ENCODE results near the gene GRIK3. TPM values are rescaled to one million over a fixed set of nuclear protein-coding genes. Genes with fewer than 3 reads are reported as not detected.

Gene GRIK3
- polyA plus RNA-seq, 1 donor (not counting 4 experiments of a cell fraction or from before 2014, with no cell fraction given): not detected

DNA sequence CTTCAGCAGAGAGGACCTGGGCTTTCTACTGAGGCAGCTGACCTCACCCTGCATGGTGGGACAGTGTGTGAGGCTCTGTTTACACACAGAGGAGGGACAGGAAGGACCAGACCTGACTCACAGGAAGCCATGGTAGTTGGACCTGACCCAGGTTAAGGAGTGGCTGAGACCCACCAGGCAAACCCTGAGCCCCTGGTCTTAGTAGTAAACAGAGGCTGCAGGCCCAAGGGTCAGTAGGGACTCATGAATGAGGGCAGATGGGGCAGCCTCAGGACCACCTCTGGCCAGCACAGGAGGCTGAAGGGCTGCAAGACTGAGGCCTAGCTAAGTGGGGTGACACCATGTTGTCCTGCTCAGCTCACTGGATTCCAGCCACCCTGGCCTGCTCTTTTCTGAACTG, 273.2 kb downstream of the GRIK3 start:
- H3K4me2 ChIP-seq (ENCODE audit: control insufficient read depth, extremely low read depth, insufficient read depth, low read depth, low read length): no peak overlapping the region
- TF ChIP-seq, protein P1, sequence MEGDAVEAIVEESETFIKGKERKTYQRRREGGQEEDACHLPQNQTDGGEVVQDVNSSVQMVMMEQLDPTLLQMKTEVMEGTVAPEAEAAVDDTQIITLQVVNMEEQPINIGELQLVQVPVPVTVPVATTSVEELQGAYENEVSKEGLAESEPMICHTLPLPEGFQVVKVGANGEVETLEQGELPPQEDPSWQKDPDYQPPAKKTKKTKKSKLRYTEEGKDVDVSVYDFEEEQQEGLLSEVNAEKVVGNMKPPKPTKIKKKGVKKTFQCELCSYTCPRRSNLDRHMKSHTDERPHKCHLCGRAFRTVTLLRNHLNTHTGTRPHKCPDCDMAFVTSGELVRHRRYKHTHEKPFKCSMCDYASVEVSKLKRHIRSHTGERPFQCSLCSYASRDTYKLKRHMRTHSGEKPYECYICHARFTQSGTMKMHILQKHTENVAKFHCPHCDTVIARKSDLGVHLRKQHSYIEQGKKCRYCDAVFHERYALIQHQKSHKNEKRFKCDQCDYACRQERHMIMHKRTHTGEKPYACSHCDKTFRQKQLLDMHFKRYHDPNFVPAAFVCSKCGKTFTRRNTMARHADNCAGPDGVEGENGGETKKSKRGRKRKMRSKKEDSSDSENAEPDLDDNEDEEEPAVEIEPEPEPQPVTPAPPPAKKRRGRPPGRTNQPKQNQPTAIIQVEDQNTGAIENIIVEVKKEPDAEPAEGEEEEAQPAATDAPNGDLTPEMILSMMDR (optimal IDR thresholded peaks at IDR 0.05 in 1 of 3, IDR thresholded peaks at IDR 0.05 in 1 of 3, conservative IDR thresholded peaks at IDR 0.05 in 1 of 3; ENCODE audit: extremely low read depth in 1 of 3, insufficient read depth in 2 of 3, low read length in 3 of 3): no peak
- TF ChIP-seq EZH2 (IDR thresholded peaks at IDR 0.05; ENCODE audit: low read length): no peak
- no peak for FAIRE-seq

DNA sequence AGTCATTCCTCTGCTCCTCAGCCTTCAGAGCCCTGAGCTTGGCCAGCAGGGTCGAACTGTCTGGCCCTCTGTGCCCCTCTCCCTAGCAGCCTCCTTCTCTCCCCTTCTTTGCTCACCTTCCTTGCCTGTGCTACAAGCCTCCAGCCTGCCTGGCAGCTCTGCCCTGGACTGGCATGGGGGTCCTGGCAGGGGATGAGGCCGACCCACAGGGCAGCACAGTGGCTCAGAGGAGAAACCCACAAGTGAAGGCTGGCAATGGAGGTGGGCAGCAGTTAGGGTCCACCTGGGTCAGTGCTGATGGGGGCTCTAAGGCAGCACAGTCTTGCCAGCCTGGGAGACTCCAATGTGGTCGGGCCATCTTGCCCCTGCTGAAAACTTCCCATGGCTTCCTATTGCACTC, 274.2 kb downstream of the GRIK3 start:
- Histone ChIP-seq H4K20me1 (ENCODE audit: control insufficient read depth, extremely low read depth, insufficient read depth, low read length) (no peaks in the 10 kb centered on the region), H3K9me1 (ENCODE audit: control insufficient read depth, extremely low read depth, insufficient read depth, low read length) (no peaks in the 10 kb centered on the region), H3K27me3 (ENCODE audit: control insufficient read depth, extremely low read depth, insufficient read depth, low read length) (no peaks in the 10 kb centered on the region), H3K4me2 (ENCODE audit: control insufficient read depth, extremely low read depth, insufficient read depth, low read depth, low read length) (no peak overlapping the region), H3K36me3 (ENCODE audit: control insufficient read depth in 2 of 2, extremely low read depth in 1 of 2, insufficient read depth in 2 of 2, low read length in 2 of 2) (no peaks in the 10 kb centered on the region), H3K4me1 (ENCODE audit: control insufficient read depth, extremely low read depth, insufficient read depth, low read length) (no peaks in the 10 kb centered on the region), H3K79me2 (ENCODE audit: control insufficient read depth, insufficient read depth, low read length) (no peaks in the 10 kb centered on the region), H3K9me3 (ENCODE audit: control insufficient read depth, low read depth, low read length) (no peaks in the 10 kb centered on the region), H2AFZ (ENCODE audit: control insufficient read depth, low read length) (no peak overlapping the region), H3K9ac (ENCODE audit: control insufficient read depth, extremely low read depth, insufficient read depth, low read length) (no peak overlapping the region), H3K4me3 (ENCODE audit: control insufficient read depth in 2 of 3, extremely low read depth in 1 of 3, insufficient read depth in 2 of 3, low read depth in 1 of 3, low read length in 3 of 3) (no peak overlapping the region), H3K27ac (ENCODE audit: control insufficient read depth, insufficient read depth, low read length) (no peak overlapping the region)
- no peak for DNase-seq (ENCODE audit: low read depth, low spot score)
- no peak for FAIRE-seq
- dilution Hi-C loops (cut with MboI; ENCODE audit: extremely low pct_ligation_motif_present, low sequenced_read_pairs): no loop called here
- TF ChIP-seq, protein P1 (optimal IDR thresholded peaks at IDR 0.05 in 1 of 3, IDR thresholded peaks at IDR 0.05 in 1 of 3, conservative IDR thresholded peaks at IDR 0.05 in 1 of 3; ENCODE audit: extremely low read depth in 1 of 3, insufficient read depth in 2 of 3, low read length in 3 of 3): no peak
- no peak for TF ChIP-seq EZH2 (IDR thresholded peaks at IDR 0.05; ENCODE audit: low read length)

More for the DNA sequence above, 273.2 kb downstream of the GRIK3 start:
- H3K36me3 ChIP-seq (ENCODE audit: control insufficient read depth in 2 of 2, extremely low read depth in 1 of 2, insufficient read depth in 2 of 2, low read length in 2 of 2): no peaks in the 10 kb centered on the region
- H3K27ac ChIP-seq (ENCODE audit: control insufficient read depth, insufficient read depth, low read length): no peak overlapping the region
- H2AFZ ChIP-seq (ENCODE audit: control insufficient read depth, low read length): no peak overlapping the region
- H3K27me3 ChIP-seq (ENCODE audit: control insufficient read depth, extremely low read depth, insufficient read depth, low read length): no peaks in the 10 kb centered on the region
- no peaks in the 10 kb centered on the region for H3K9me1 ChIP-seq (ENCODE audit: control insufficient read depth, extremely low read depth, insufficient read depth, low read length)
- H3K79me2 ChIP-seq (ENCODE audit: control insufficient read depth, insufficient read depth, low read length): no peaks in the 10 kb centered on the region
- no peak for DNase-seq (ENCODE audit: low read depth, low spot score)
- H3K4me3 ChIP-seq (ENCODE audit: control insufficient read depth in 2 of 3, extremely low read depth in 1 of 3, insufficient read depth in 2 of 3, low read depth in 1 of 3, low read length in 3 of 3): no peak overlapping the region
- H4K20me1 ChIP-seq (ENCODE audit: control insufficient read depth, extremely low read depth, insufficient read depth, low read length): peaks cover 2% of the 10 kb centered on the region
- H3K4me1 ChIP-seq (ENCODE audit: control insufficient read depth, extremely low read depth, insufficient read depth, low read length): no peaks in the 10 kb centered on the region
- dilution Hi-C loops (cut with MboI; ENCODE audit: extremely low pct_ligation_motif_present, low sequenced_read_pairs): no loop called here
- H3K9ac ChIP-seq (ENCODE audit: control insufficient read depth, extremely low read depth, insufficient read depth, low read length): no peak overlapping the region
- H3K9me3 ChIP-seq (ENCODE audit: control insufficient read depth, low read depth, low read length): no peaks in the 10 kb centered on the region
